Type B pancreatic cell (in vitro differentiated cells): Measurements from ENCODE around the gene MAP4. TPM values are rescaled to one million over a fixed set of nuclear protein-coding genes. Genes with fewer than 3 reads are reported as not detected.
"Not testable (repeated sequence)": the region's sequence is repeated elsewhere in the genome, so short reads cannot be mapped to it uniquely, and the experiment has no call there.

Experiments
- DNase-seq: peaks from one replicate; pipeline ENCODE4 v3.0.0; 2021; ENCODE audit warnings: mixed read lengths; ENCODE audit not compliant: unreplicated experiment; ENCODE audit errors: extremely low spot score
- H3K27ac Mint-ChIP-seq: 2 replicates; pipeline ENCODE4 v1.8.0; 2021; ENCODE audit warnings: mild to moderate bottlenecking, mixed read lengths
- H3K27me3 Mint-ChIP-seq: 2 replicates; pipeline ENCODE4 v1.8.0; 2021; ENCODE audit warnings: mixed read lengths
- H3K36me3 Mint-ChIP-seq: 2 replicates; pipeline ENCODE4 v1.8.0; 2021; ENCODE audit warnings: mixed read lengths
- H3K4me1 Mint-ChIP-seq: one replicate; pipeline ENCODE4 v1.8.0; 2021; ENCODE audit warnings: mixed read lengths; ENCODE audit not compliant: unreplicated experiment
- H3K4me3 Mint-ChIP-seq: 2 replicates; pipeline ENCODE4 v1.8.0; 2021; ENCODE audit warnings: mild to moderate bottlenecking, mixed read lengths
- H3K9me3 Mint-ChIP-seq: 2 replicates; pipeline ENCODE4 v1.8.0; 2021; ENCODE audit warnings: mixed read lengths
- CTCF ChIP-seq: fragments of 200-600 bp; sonication (generic); conservative IDR thresholded peaks from 2 replicates; pipeline ENCODE4 v1.5.0; 2021; ENCODE audit warnings: antibody characterized with exemption, mild to moderate bottlenecking
- long read RNA-seq: library from polyadenylated mRNA; unstranded; transcript quantifications from one replicate; pipeline ENCODE4 v2.0.0, GENCODE V29; 2020
- total RNA-seq: library from RNA; stranded (reverse); gene quantifications from 2 replicates; pipeline ENCODE4 v1.2.1, GENCODE V29; 2021; ENCODE audit warnings: low replicate concordance

The MAP4 gene
- total RNA-seq, result 96.8 and 120 TPM in 2 replicates
- long read RNA-seq, partial matches to known transcripts, result 133 of 193 reads
- long read RNA-seq, other reads (novel, unspliced or antisense), result 60 of 193 reads

GRCh38 chr3:48016301-48016973, at the start of gene MAP4:
TSS of gene MAP4 (minus strand) at chr3:48016416. CDS start at chr3:47998860, 17,556 bp downstream.
- Mint-ChIP-seq H3K4me3 (peak within 1 kb of the TSS; percentile 32), H3K9me3 (no peaks in the 10 kb centered on the region), H3K27ac (peak within 1 kb of the TSS; percentile 46), H3K27me3 (no peaks in the 10 kb centered on the region), H3K4me1 (peaks cover 44% of the 10 kb centered on the region), H3K36me3 (peaks cover 5% of the 10 kb centered on the region)
- DNase-seq, result no peak
- TF ChIP-seq CTCF, result no peak

- Mint-ChIP-seq H3K9me3 (no peaks in the 10 kb centered on the region), H3K4me3 (no peak overlapping the region), H3K27me3 (no peaks in the 10 kb centered on the region), H3K4me1 (peaks cover 21% of the 10 kb centered on the region), H3K27ac (no peak overlapping the region), H3K36me3 (peaks cover 9% of the 10 kb centered on the region)
- DNase-seq, result no peak
- no peak for TF ChIP-seq CTCF
Observed at GRCh38 chr3:48065035-48065434, 48.8 kb upstream of the MAP4 start.

GRCh38 chr3:48064292-48064829, 48.1 kb upstream of the MAP4 start:
- TF ChIP-seq CTCF, result no peak
- Mint-ChIP-seq H3K9me3 (no peaks in the 10 kb centered on the region), H3K27ac (peak overlapping the region; percentile 35), H3K27me3 (no peaks in the 10 kb centered on the region), H3K36me3 (peaks cover 11% of the 10 kb centered on the region), H3K4me1 (peaks cover 17% of the 10 kb centered on the region), H3K4me3 (no peak overlapping the region)
- DNase-seq, result no peak

GRCh38 chr3:48061586-48061985, 45.4 kb upstream of the MAP4 start:
- not testable (repeated sequence) for H3K27ac Mint-ChIP-seq, H3K9me3 Mint-ChIP-seq, DNase-seq, H3K4me3 Mint-ChIP-seq, H3K27me3 Mint-ChIP-seq
- Mint-ChIP-seq H3K4me1 (peaks cover 12% of the 10 kb centered on the region), H3K36me3 (peaks cover 11% of the 10 kb centered on the region)

GRCh38 chr3:48058091-48058490, 41.9 kb upstream of the MAP4 start:
- Mint-ChIP-seq H3K4me3 (no peak overlapping the region), H3K36me3 (peaks cover 11% of the 10 kb centered on the region), H3K9me3 (no peaks in the 10 kb centered on the region), H3K27me3 (no peaks in the 10 kb centered on the region), H3K27ac (no peak overlapping the region), H3K4me1 (no peaks in the 10 kb centered on the region)
- TF ChIP-seq CTCF, result no peak
- no peak for DNase-seq

- DNase-seq, result no peak
- Mint-ChIP-seq H3K4me1 (no peaks in the 10 kb centered on the region), H3K9me3 (no peaks in the 10 kb centered on the region), H3K27ac (no peak overlapping the region), H3K36me3 (peaks cover 11% of the 10 kb centered on the region), H3K4me3 (no peak overlapping the region), H3K27me3 (no peaks in the 10 kb centered on the region)
- no peak for TF ChIP-seq CTCF
Observed at GRCh38 chr3:48057521-48057920, 41.3 kb upstream of the MAP4 start.
